Posterior cingulate gyrus (tissue), 11 donors: ENCODE measurements around the gene PDE9A.
"Not testable (repeated sequence)": the region's sequence is repeated elsewhere in the genome, so short reads cannot be mapped to it uniquely, and the experiment has no call there.

Experiments used
- DNase-seq, 10 donors: peaks; one replicate each; pipeline versions ENCODE4 v3.0.0 to v3.0.0-alpha.2; 2020 to 2021; ENCODE audit warnings: mixed read lengths in 3 of 10
- intact Hi-C: fragments of 100-400 bp; cut with DNase I; formaldehyde crosslinking; loops from one replicate; pipeline ENCODE4 v1.15.1; 2023

The PDE9A gene

DNA sequence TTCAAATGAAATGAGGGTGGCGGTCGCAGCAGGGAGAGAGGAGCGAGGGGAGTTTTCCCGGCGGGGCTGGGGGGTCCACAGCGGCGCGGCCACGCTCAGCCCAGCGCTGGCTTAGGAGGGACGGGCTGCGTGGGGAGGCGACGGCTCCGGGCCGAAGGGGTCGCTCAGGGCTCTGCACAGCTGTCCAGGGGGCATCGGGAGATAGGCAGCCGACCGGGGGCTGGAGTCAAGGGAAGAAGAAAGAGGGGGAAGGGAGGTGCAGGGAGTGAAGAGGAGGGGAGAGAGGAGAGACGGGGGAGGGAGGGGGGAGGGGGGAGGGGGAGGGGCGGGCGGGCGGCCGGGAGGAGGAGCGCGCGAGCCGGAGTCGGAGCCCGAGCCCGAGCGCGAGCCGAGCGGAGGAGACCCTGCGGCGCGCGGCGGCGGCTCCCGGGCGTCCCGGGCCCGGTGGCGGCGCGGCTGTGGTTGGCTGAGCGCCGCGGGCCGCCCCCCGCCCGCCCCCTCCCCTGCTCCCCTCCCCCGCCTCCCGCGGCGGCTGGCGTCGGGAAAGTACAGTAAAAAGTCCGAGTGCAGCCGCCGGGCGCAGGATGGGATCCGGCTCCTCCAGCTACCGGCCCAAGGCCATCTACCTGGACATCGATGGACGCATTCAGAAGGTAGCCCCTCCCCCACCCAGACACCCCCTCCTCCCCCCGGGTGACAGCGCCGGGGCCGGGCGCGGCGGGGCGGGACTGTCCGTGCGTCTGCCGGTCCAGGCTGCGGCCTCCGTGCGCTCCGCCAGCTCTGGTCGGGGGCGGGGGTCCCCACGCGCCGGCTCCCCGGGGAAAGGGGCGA, at the start of gene PDE9A:
Gene PDE9A, plus strand, starts transcription at position 391 of the 831 bp plus-strand sequence. Its CDS starts 194 bp downstream, at position 585.
- intact Hi-C loops = loop anchor here (2.0 to 10.0 kb wide), 3 partner anchors 59 to 211 kb away; no protein-coding TSS in a partner anchor

DNA sequence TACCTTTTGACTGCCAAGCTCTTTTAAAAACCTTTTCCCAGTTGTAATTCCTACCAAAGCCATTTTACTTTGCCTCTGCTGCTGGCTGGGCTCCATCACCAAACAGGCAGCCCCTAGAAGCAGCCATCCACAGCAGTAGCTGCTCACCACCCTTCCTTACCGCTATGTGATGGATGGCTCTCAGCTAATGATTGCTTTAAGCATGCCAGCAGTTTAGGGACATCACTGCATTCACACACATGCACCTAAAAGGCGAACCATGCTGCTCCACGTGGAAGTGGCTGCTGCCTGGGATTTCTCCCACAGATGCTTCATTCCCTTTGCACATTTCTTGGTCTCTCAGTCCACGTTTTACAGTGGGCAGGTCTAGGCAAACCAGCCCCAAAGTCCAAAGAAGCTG, 46.3 kb upstream of the PDE9A start:
- DNase-seq = peak in 1 of 10 donors; percentile 16
- intact Hi-C loops = no loop called here

More for the DNA sequence above, at the start of gene PDE9A:
- peak in 5 of 10 donors; percentile 24 to 87 (median 70) for DNase-seq

- DNase-seq = peak in 1 of 10 donors; percentile 4
These were observed 45.8 kb upstream of the PDE9A start for GRCh38 chr21:42607525-42608102.

DNA sequence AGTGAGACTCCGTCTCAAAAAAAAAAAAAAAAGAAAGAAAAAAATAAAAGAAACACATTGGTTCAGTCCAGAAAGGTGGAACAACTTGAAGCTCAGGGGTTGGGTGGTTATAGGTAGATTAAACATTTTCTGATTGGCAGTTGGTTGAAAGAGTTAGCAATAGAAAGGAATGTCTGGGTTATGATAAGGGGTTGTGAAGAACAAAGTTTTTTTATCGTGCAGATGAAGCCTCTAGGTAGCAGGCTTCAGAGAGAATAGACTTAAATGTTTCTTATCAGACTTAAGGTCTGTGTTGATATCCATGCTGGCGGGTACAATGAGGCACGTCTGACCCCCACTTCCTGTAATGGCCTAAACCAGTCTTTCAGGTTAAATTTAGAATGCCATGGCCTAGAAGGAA, 45.0 kb upstream of the PDE9A start:
- intact Hi-C loops = no loop called here

More at GRCh38 chr21:42607525-42608102, 45.8 kb upstream of the PDE9A start:
- intact Hi-C loops = no loop called here

GRCh38 chr21:42609811-42610210, 43.6 kb upstream of the PDE9A start:
- intact Hi-C loops = no loop called here

More for the DNA sequence above, 45.0 kb upstream of the PDE9A start:
- no peak for DNase-seq

DNA sequence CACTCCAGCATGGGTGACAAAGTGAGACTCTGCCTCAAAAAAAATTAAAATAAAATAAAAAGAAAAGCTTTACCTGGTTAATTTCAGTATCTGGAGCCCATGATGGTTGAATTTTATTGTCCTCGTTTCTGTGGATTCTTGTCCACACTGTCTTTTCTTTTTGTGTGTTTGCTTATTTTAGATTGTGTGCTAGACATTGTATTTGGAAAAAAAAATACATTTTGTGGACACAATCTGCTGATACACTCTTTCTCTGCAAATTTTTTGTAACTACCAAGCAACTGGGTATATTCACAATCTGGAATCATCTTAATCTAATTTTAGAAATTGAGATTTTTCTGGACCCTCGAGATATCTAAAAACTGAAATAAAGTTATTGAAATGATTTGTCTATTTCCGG, 41.6 kb upstream of the PDE9A start:
- no peak for DNase-seq
- intact Hi-C loops = no loop called here

More at GRCh38 chr21:42609811-42610210, 43.6 kb upstream of the PDE9A start:
- DNase-seq = peak in 2 of 10 donors; percentile 26 to 51

DNA sequence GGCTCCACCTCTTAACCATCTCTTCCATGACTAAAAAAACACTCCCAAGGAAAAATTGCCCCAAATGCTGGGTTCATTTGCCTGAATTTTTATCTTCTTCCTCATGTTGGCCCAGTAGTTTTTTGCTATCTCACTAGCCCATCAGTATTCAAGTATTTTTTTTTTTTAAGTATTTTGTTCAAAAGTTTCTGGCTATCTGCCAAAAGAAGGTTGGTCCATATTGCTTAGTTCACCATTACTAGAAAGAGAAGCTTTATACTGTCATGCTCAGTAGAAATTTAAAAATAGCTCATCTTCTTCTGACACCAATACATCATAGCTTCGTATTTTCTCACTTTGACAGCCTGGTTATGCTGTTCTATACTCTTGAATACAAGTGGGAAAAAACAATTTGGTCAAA, 41.0 kb upstream of the PDE9A start:
- intact Hi-C loops = no loop called here
- DNase-seq = no peak

GRCh38 chr21:42613756-42614155, 39.7 kb upstream of the PDE9A start:
- intact Hi-C loops = no loop called here
- peak in 1 of 10 donors; percentile 65 for DNase-seq

GRCh38 chr21:42614396-42614795, 39.0 kb upstream of the PDE9A start:
- intact Hi-C loops = no loop called here
- DNase-seq = no peak

DNA sequence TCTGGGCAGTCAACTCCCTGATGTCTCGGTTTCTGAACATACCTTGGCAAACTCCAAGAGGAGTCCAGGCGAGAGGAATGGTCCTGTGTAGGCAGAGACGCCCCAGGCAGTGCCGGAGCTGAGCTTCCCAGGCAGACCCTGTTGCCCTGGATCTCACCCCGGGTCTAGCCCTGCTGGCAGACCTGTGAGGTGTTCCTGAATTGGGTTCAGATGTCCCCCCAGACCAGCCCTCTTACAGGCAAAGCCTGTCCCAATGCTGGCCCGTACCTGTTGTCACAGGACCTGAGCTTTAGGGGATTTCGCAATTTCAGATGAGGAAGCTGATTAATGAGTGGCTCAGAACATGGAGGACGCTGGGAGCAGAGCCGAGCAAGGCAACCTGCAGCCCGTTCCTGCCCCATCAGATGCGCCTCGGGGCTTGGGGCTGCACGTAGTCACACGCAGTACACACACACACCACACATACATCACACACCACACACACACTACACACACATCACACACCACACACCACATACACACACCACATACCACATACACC, 38.5 kb upstream of the PDE9A start:
- intact Hi-C loops = no loop called here
- DNase-seq = no peak

DNA sequence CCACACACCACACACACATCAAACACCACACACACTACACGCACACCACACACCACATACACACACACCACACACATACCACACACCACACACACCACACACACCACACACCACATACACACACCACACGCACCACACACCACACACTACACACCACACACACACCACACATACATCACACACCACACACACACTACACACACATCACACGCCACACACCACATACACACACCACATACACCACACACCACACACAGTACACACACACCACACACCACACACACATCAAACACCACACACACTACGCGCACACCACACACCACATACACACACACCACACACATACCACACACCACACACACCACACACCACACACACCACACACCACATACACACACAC, 38.0 kb upstream of the PDE9A start:
- DNase-seq, intact Hi-C loops: not testable (repeated sequence)

- intact Hi-C loops = no loop called here
- DNase-seq = no peak
These were observed 37.5 kb upstream of the PDE9A start for GRCh38 chr21:42615924-42616323.

DNA sequence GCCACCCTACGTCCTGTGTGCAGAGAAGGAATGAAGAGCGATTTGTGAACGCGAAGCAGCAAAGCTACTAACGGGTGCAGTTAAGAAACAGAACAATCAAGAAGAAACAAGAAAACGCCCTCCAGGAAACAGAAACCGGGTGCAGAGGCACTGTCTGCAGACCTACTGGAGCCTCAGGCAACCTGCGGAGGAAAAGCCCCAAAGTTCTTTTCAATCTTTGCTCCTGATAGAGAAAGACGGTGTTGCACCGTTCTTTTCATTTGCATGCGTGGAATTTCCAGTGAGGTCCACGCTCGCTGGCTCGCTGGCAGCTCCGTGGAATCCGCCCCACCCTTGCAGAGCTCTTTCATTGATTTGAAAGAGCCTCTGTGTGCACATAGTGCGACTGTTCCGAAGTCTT, 37.0 kb upstream of the PDE9A start:
- intact Hi-C loops = no loop called here
- no peak for DNase-seq

DNA sequence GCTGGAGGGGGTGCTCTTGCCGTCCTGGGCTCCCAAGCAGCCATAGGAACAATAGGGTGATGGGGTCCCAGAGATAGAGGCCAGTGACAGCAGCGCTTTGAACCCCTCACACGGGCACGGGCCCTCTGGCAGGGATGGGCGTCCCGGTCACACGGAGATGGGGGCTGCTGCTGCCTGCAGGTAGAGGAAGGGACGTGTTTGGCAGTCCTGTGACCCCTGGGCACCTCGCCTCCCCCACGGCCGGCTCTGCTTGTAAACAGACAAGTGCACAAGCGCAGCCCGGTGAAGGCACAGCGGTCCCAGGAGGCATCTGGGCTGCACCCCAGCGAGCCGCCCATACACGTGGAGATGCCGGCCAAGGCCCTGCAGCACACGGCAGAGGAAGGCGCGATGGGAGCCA, 36.5 kb upstream of the PDE9A start:
- DNase-seq = peak in 1 of 10 donors; percentile 82
- intact Hi-C loops = no loop called here

DNA sequence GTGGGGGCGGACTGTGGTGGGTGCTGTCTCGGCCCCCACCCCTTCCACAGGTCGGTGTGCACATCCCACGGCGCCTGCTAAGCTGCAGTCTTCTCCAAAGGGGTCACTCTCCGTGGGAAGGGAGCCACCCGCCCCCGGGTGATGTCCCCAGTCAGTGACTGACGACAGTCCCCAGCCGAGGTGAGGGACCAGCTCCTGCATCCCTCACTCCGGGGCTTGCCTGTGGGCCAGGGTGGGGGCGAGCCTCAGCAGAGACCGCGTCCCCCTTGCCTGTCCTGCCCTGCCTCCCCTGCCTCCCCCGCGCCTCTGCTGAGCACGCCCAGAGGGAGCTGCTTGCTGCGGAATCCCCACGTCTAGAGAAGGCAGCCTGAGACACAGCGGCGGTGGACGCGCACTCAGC, 35.9 kb upstream of the PDE9A start:
- intact Hi-C loops = no loop called here
- DNase-seq = peak in 1 of 10 donors; percentile 74

- DNase-seq = no peak
- intact Hi-C loops = no loop called here
These were observed 34.7 kb upstream of the PDE9A start for GRCh38 chr21:42618707-42619102.

DNA sequence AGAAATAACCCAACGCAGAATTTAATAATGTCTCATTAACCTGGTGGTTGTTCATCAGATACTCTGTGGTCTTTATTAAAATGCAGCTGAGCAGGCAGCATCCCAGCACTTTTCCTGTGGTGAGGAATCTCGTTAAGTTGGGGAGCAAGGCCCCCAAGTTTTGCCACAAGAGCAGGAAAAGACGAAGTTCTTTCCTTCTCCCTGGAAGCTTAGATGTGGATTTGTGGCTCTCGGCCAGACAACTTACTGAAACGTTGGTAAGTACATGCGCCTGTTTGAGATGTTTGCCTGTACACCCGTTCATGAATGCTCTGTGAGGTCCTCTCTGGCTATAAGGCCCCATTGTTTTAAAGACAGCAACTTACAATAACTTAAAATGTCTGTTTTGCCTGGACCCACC, 34.3 kb upstream of the PDE9A start:
- intact Hi-C loops = no loop called here
- DNase-seq = no peak

DNA sequence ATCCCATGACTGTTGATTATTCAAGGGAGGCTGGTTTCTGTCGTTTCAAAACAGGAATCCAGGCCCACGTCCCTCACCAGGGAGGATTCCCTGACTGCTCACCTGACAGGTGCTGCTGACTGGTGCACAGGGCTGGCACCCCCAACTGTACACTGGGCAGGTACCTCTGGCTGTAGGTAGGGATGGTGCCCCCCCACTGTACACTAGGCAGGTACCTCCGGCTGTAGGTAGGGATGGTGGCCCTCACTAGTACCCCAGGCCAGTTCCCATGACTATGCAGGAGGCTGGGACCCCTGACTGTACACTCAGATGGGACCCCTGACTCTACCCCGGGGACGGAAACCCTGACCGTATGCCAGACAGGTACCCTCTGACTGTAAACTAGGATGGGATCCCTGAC, 33.6 kb upstream of the PDE9A start:
- intact Hi-C loops = no loop called here
- DNase-seq = no peak

DNA sequence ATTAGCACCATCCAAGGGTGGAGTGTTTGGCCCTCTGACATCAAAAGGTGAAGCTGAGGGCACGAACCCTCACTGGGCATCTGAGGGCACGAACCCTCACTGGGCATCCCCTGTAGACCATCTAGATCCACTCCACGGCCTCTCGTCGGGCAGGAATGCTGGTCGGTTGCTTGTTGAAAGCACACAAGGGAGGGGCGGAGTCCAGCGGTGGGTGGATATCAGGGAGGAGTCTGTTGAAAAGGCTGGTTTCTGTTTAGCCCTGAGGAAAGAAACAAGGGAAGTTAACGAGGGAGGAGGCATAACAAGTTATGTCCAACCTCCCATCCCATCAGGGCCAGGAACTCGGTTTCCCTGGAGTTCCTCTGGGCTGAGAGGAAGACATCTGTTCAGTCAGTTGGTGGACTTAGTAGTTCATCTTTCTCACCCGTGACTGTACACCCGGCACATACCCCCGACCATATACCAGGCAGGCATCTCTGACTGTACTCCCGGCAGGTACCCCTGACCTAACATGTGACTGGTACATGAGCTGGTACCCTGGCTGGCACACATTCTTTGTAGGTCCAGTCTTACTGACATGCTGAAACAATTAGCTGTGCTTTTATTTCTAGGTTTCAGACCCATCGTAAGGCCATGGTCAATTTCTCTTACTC, 32.1 kb upstream of the PDE9A start:
- peak in 1 of 10 donors; percentile 24 for DNase-seq
- intact Hi-C loops = no loop called here

DNA sequence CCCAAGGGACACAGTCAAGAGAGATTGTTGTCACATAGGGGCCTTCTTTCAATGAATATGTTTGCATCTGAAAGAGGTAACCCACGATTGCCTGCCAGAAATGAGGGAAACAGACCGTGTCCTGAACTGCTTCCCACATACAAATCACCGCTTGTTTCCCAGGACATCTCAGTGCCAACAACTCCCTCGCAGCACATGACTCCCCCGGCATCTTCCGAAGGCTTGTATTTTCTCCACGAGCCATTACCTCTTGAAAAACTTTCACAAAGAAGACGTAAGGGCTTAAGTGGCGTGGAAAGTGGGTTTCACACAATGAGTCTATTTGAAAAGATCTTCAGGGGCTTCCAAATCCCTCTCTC, 31.6 kb upstream of the PDE9A start:
- intact Hi-C loops = no loop called here
- peak in 2 of 10 donors; percentile 27 to 64 for DNase-seq

- peak in 2 of 10 donors; percentile 24 to 27 for DNase-seq
- intact Hi-C loops = no loop called here
These were observed 31.1 kb upstream of the PDE9A start for GRCh38 chr21:42622284-42622683.
